ENCODE results near the gene AGTRAP. TPM values are rescaled to one million over a fixed set of nuclear protein-coding genes. Genes with fewer than 3 reads are reported as not detected.

Gene AGTRAP
- total and polyA plus RNA-seq, 9 of the 15 experiments (the other 6 are each of a cell fraction or from before 2014, with no cell fraction given), result 26.8 to 105 (median 57.5) TPM

DNA sequence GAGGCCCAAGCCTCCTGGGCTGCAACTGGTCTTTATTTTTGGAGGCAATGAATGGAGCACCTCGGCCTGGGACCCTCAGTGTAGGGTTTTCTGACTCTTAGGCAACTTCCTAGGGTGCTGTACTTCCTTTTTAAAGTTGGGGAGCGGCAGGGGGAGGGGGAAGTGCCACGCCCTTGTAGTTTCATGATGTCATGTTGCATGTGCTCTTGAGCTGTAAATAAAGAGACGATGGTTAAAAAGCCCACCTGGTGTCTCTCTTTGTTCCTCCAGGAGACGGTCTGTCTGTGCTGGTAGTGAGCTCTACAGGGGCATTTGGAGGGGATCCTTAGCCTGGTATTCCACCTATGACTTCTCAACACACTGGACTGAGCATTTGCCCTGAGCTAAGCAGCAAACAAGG is 10.3 kb upstream of the AGTRAP start (continued):
- TF ChIP-seq L3MBTL2 (IDR thresholded peaks at IDR 0.05), result peak; percentile 94
- TF ChIP-seq ZNF174 (CRISPR knock-in tag; IDR thresholded peaks at IDR 0.05), result no peak
- no peak for TF ChIP-seq ZNF655 (CRISPR knock-in tag; IDR thresholded peaks at IDR 0.05)
- TF ChIP-seq EP400 (IDR thresholded peaks at IDR 0.05), result peak; percentile 50
- TF ChIP-seq SPI1 (IDR thresholded peaks at IDR 0.05; ENCODE audit: borderline replicate concordance, low read depth, low read length), result peak; percentile 59; the same call in 1 of the 2 replicates
- no peak for TF ChIP-seq MAFF (IDR thresholded peaks at IDR 0.05; ENCODE audit: low read length)
- TF ChIP-seq ZBTB5 (IDR thresholded peaks at IDR 0.05), result no peak
- TF ChIP-seq MYC (IDR thresholded peaks at IDR 0.05; ENCODE audit: low read depth, low read length), result peak; percentile 19; the same call in 1 of the 2 replicates
- no peak for TF ChIP-seq MYC (CRISPR knock-in tag; IDR thresholded peaks at IDR 0.05; ENCODE audit: borderline replicate concordance, low read depth)
- TF ChIP-seq ATF1 (CRISPR knock-in tag; IDR thresholded peaks at IDR 0.05), result no peak
- 0 out of 2 replicates have a peak, but pooled peaks have one; percentile 19 for TF ChIP-seq ATF1 (tag; IDR thresholded peaks at IDR 0.05)
- no peak for TF ChIP-seq ZNF354B (CRISPR knock-in tag; IDR thresholded peaks at IDR 0.05)
- no peak for TF ChIP-seq KDM1A (IDR thresholded peaks at IDR 0.05)
- no peak for TF ChIP-seq SMARCE1 (IDR thresholded peaks at IDR 0.05)
- no peak for TF ChIP-seq ZNF143 (CRISPR knock-in tag; IDR thresholded peaks at IDR 0.05)
- no peak for TF ChIP-seq CHD4 (IDR thresholded peaks at IDR 0.05; ENCODE audit: insufficient read depth, insufficient replicate concordance, low read depth, low read length, poor library complexity, severe bottlenecking)
- TF ChIP-seq ZNF253 (CRISPR knock-in tag; conservative IDR thresholded peaks at IDR 0.05), result no peak
- peak; percentile 20; the same call in 1 of the 2 replicates for TF ChIP-seq JUND (IDR thresholded peaks at IDR 0.05; ENCODE audit: borderline replicate concordance, low read depth, low read length)
- TF ChIP-seq JUND (tag; IDR thresholded peaks at IDR 0.05; ENCODE audit: borderline replicate concordance, low read depth, low read length), result 0 out of 3 replicates have a peak, but pooled peaks have one; percentile 10
- TF ChIP-seq SMAD1 (IDR thresholded peaks at IDR 0.05; ENCODE audit: low read depth, low read length, partially characterized antibody), result no peak
- no peak for TF ChIP-seq EP300 (IDR thresholded peaks at IDR 0.05; ENCODE audit: low read length)
- TF ChIP-seq BRF1 (IDR thresholded peaks at IDR 0.05; ENCODE audit: borderline replicate concordance, extremely low read depth, insufficient read length), result no peak
- no peak for TF ChIP-seq NFE2L1 (tag; IDR thresholded peaks at IDR 0.05; ENCODE audit: borderline replicate concordance, low read depth)
- no peak for TF ChIP-seq ZBTB8A (IDR thresholded peaks at IDR 0.05; ENCODE audit: partially characterized antibody)
- no peak for TF ChIP-seq MCM5 (IDR thresholded peaks at IDR 0.05; ENCODE audit: low read depth)
- no peak for TF ChIP-seq IRF2 (CRISPR knock-in tag; IDR thresholded peaks at IDR 0.05)
- TF ChIP-seq KHSRP (IDR thresholded peaks at IDR 0.05), result no peak
- TF ChIP-seq MYNN (IDR thresholded peaks at IDR 0.05), result no peak
- no peak for TF ChIP-seq MYNN (CRISPR knock-in tag; IDR thresholded peaks at IDR 0.05)
- peak; percentile 39; the same call in 1 of the 2 replicates for TF ChIP-seq CEBPB (tag; IDR thresholded peaks at IDR 0.05)
